WTC11 (cell line): ENCODE measurements around the gene NFX1. TPM values are rescaled to one million over a fixed set of nuclear protein-coding genes. Genes with fewer than 3 reads are reported as not detected.

Source experiments
- ATAC-seq: fragments of 200-7000 bp; cut with Tn5 transposase; 2 replicates; pipeline ENCODE4 v1.10.0; 2021; ENCODE audit warnings: mild to moderate bottlenecking, moderate library complexity
- CTCF ChIA-PET: fragments of 300-600 bp; sonication (Branson Sonifier 250); formaldehyde crosslinking; loops from one replicate; lab custom pipeline; 2021; ENCODE audit warnings: antibody characterized with exemption; lab: Charles Lee
- POLR2A ChIA-PET: fragments of 350-600 bp; sonication (Branson Sonifier 250); formaldehyde crosslinking; loops from one replicate; lab custom pipeline; 2021; ENCODE audit warnings: antibody characterized with exemption; lab: Charles Lee
- DNase-seq: peaks from one replicate; pipeline ENCODE4 v3.0.0; 2021; ENCODE audit warnings: low spot score
- H3K27ac Mint-ChIP-seq: 2 replicates; pipeline ENCODE4 v1.8.0; 2021; ENCODE audit warnings: mixed read lengths
- H3K27me3 Mint-ChIP-seq: 2 replicates; pipeline ENCODE4 v1.8.0; 2021; ENCODE audit warnings: low read depth, mild to moderate bottlenecking, moderate library complexity, mixed read lengths
- H3K36me3 Mint-ChIP-seq: 2 replicates; pipeline ENCODE4 v1.8.0; 2021; ENCODE audit warnings: mixed read lengths
- H3K4me1 Mint-ChIP-seq: 2 replicates; pipeline ENCODE4 v1.8.0; 2022; ENCODE audit warnings: mixed read lengths
- H3K4me3 Mint-ChIP-seq: 2 replicates; pipeline ENCODE4 v1.8.0; 2021; ENCODE audit warnings: mild to moderate bottlenecking, moderate library complexity, mixed read lengths
- H3K9me3 Mint-ChIP-seq: 2 replicates; pipeline ENCODE4 v1.8.0; 2021; ENCODE audit warnings: mixed read lengths
- CBFB ChIP-seq: sonication (generic); formaldehyde crosslinking; IDR thresholded peaks from 2 replicates; pipeline ENCODE4 v1.8.1; 2022; ENCODE audit warnings: mild to moderate bottlenecking, low read depth, missing genetic modification reagents
- CREM ChIP-seq: sonication (generic); formaldehyde crosslinking; IDR thresholded peaks from 2 replicates; pipeline ENCODE4 v1.8.1; 2022; ENCODE audit warnings: mild to moderate bottlenecking, missing genetic modification reagents, moderate library complexity
- MXD4 ChIP-seq: fragments of 250-450 bp; sonication (Bioruptor Pico); IDR thresholded peaks from 2 replicates; pipeline ENCODE4 v1.8.0; 2021; ENCODE audit warnings: mild to moderate bottlenecking, moderate library complexity, borderline replicate concordance
- NFATC4 ChIP-seq: fragments of 250-450 bp; sonication (Bioruptor Pico); IDR thresholded peaks from 2 replicates; pipeline ENCODE4 v1.9.0; 2021; ENCODE audit warnings: mild to moderate bottlenecking
- NR1H2 ChIP-seq: sonication (generic); formaldehyde crosslinking; IDR thresholded peaks from 2 replicates; pipeline ENCODE4 v1.9.0; 2021; ENCODE audit warnings: mild to moderate bottlenecking, moderate library complexity, missing genetic modification reagents
- ZBTB21 ChIP-seq: sonication (generic); formaldehyde crosslinking; IDR thresholded peaks from 2 replicates; pipeline ENCODE4 v1.8.1; 2023; ENCODE audit warnings: mild to moderate bottlenecking, missing genetic modification reagents, borderline replicate concordance
- total RNA-seq: library from RNA; stranded (reverse); gene quantifications from 3 replicates; pipeline ENCODE4 v1.2.3, GENCODE V29; 2021
- TF ChIP-seq, protein P1 (sequence below): sonication (generic); formaldehyde crosslinking; IDR thresholded peaks from 2 replicates; pipeline ENCODE4 v1.8.1; 2023; ENCODE audit warnings: mild to moderate bottlenecking, missing genetic modification reagents
- TF ChIP-seq, protein P2 (sequence below): fragments of 250-450 bp; sonication (Bioruptor Pico); IDR thresholded peaks from 2 replicates; pipeline ENCODE4 v2.1.2; 2022; ENCODE audit warnings: mild to moderate bottlenecking, moderate library complexity
- TF ChIP-seq, protein P3 (sequence below): sonication (generic); formaldehyde crosslinking; IDR thresholded peaks from 2 replicates; pipeline ENCODE4 v1.8.0; 2022; ENCODE audit warnings: mild to moderate bottlenecking, missing genetic modification reagents
- TF ChIP-seq, protein P4 (sequence below): sonication (generic); formaldehyde crosslinking; IDR thresholded peaks from 2 replicates; pipeline ENCODE4 v1.8.1; 2023; ENCODE audit warnings: mild to moderate bottlenecking, moderate library complexity, missing genetic modification reagents
- TF ChIP-seq, protein P5 (sequence below): sonication (generic); formaldehyde crosslinking; IDR thresholded peaks from 2 replicates; pipeline ENCODE4 v1.8.1; 2022; ENCODE audit warnings: low read depth, mild to moderate bottlenecking, moderate library complexity, missing genetic modification reagents, borderline replicate concordance
- TF ChIP-seq, protein P6 (sequence below): fragments of 250-450 bp; sonication (Bioruptor Pico); IDR thresholded peaks from 2 replicates; pipeline ENCODE4 v1.9.0; 2021; ENCODE audit warnings: moderate library complexity, mild to moderate bottlenecking, inconsistent platforms, borderline replicate concordance
- TF ChIP-seq, protein P7 (sequence below): sonication (generic); formaldehyde crosslinking; IDR thresholded peaks from 2 replicates; pipeline ENCODE4 v1.8.0; 2023; ENCODE audit warnings: missing genetic modification reagents, mild to moderate bottlenecking, borderline replicate concordance

The NFX1 gene
- total RNA-seq, 1 experiment from 2014 or later = 30.9 TPM

DNA sequence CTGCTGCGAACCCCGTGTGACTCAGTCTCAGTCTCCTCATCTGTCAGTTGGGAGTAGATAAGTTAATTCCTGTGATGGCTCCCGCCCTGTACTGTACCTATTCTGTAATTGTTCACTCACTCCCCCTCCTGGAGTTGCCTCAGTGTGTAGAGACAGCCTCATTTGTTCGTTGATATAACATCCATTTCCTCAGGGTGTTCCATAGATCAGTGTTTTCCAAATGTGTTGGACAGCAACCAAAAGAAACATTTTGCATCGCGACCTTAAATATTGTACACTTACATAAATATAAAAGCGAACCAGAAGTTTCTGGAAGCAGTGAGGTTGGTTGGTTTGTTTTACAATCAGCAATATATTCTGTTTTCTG, 698 bp downstream of the NFX1 start (continued):
- TF ChIP-seq, protein P1, sequence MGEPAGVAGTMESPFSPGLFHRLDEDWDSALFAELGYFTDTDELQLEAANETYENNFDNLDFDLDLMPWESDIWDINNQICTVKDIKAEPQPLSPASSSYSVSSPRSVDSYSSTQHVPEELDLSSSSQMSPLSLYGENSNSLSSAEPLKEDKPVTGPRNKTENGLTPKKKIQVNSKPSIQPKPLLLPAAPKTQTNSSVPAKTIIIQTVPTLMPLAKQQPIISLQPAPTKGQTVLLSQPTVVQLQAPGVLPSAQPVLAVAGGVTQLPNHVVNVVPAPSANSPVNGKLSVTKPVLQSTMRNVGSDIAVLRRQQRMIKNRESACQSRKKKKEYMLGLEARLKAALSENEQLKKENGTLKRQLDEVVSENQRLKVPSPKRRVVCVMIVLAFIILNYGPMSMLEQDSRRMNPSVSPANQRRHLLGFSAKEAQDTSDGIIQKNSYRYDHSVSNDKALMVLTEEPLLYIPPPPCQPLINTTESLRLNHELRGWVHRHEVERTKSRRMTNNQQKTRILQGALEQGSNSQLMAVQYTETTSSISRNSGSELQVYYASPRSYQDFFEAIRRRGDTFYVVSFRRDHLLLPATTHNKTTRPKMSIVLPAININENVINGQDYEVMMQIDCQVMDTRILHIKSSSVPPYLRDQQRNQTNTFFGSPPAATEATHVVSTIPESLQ (CRISPR knock-in tag) = no peak

DNA sequence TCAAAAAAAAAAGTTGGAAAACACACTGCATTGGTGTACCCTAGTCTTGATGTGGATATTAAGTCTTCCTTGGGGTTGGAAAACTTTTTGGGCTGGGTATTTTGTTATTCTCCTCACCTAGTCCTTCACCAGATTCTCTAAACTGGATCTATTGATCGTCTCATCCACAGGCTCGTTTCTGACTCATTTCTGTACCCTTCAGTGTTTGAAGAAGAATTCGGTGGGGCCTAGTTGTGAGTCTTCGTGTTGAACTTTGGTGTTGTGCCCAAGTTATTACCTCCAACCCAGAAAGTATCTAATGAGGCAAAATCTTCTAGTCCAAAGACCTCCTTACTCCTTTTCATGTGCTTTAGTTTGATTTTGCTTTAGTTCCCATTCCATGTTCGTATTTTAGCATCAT, 1.6 kb downstream of the NFX1 start:
- peak overlapping the region; percentile 99 for H3K4me3 Mint-ChIP-seq
- peaks cover 14% of the 10 kb centered on the region for H3K4me1 Mint-ChIP-seq
- H3K27me3 Mint-ChIP-seq = no peaks in the 10 kb centered on the region
- no peaks in the 10 kb centered on the region for H3K9me3 Mint-ChIP-seq
- CTCF ChIA-PET = no interaction called here
- DNase-seq = no peak
- ATAC-seq = no peak
- TF ChIP-seq NFATC4 (CRISPR knock-in tag) = no peak
- TF ChIP-seq, protein P2, sequence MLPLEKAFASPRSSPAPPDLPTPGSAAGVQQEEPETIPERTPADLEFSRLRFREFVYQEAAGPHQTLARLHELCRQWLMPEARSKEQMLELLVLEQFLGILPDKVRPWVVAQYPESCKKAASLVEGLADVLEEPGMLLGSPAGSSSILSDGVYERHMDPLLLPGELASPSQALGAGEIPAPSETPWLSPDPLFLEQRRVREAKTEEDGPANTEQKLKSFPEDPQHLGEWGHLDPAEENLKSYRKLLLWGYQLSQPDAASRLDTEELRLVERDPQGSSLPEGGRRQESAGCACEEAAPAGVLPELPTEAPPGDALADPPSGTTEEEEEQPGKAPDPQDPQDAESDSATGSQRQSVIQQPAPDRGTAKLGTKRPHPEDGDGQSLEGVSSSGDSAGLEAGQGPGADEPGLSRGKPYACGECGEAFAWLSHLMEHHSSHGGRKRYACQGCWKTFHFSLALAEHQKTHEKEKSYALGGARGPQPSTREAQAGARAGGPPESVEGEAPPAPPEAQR (CRISPR knock-in tag) = no peak
- no peak for TF ChIP-seq MXD4 (CRISPR knock-in tag)
- TF ChIP-seq NR1H2 (CRISPR knock-in tag) = no peak
- TF ChIP-seq, protein P3, sequence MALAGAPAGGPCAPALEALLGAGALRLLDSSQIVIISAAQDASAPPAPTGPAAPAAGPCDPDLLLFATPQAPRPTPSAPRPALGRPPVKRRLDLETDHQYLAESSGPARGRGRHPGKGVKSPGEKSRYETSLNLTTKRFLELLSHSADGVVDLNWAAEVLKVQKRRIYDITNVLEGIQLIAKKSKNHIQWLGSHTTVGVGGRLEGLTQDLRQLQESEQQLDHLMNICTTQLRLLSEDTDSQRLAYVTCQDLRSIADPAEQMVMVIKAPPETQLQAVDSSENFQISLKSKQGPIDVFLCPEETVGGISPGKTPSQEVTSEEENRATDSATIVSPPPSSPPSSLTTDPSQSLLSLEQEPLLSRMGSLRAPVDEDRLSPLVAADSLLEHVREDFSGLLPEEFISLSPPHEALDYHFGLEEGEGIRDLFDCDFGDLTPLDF (CRISPR knock-in tag) = no peak
- TF ChIP-seq CREM (CRISPR knock-in tag) = no peak
- TF ChIP-seq, protein P4, sequence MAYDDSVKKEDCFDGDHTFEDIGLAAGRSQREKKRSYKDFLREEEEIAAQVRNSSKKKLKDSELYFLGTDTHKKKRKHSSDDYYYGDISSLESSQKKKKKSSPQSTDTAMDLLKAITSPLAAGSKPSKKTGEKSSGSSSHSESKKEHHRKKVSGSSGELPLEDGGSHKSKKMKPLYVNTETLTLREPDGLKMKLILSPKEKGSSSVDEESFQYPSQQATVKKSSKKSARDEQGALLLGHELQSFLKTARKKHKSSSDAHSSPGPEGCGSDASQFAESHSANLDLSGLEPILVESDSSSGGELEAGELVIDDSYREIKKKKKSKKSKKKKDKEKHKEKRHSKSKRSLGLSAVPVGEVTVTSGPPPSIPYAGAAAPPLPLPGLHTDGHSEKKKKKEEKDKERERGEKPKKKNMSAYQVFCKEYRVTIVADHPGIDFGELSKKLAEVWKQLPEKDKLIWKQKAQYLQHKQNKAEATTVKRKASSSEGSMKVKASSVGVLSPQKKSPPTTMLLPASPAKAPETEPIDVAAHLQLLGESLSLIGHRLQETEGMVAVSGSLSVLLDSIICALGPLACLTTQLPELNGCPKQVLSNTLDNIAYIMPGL (CRISPR knock-in tag) = no peak
- TF ChIP-seq CBFB (CRISPR knock-in tag) = no peak
- no peak for TF ChIP-seq ZBTB21 (CRISPR knock-in tag)
- TF ChIP-seq, protein P5, sequence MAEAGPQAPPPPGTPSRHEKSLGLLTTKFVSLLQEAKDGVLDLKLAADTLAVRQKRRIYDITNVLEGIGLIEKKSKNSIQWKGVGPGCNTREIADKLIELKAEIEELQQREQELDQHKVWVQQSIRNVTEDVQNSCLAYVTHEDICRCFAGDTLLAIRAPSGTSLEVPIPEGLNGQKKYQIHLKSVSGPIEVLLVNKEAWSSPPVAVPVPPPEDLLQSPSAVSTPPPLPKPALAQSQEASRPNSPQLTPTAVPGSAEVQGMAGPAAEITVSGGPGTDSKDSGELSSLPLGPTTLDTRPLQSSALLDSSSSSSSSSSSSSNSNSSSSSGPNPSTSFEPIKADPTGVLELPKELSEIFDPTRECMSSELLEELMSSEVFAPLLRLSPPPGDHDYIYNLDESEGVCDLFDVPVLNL (CRISPR knock-in tag) = no peak
- TF ChIP-seq, protein P6, sequence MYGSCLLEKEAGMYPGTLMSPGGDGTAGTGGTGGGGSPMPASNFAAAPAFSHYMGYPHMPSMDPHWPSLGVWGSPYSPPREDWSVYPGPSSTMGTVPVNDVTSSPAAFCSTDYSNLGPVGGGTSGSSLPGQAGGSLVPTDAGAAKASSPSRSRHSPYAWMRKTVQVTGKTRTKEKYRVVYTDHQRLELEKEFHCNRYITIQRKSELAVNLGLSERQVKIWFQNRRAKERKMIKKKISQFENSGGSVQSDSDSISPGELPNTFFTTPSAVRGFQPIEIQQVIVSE (CRISPR knock-in tag) = no peak
- TF ChIP-seq, protein P7, sequence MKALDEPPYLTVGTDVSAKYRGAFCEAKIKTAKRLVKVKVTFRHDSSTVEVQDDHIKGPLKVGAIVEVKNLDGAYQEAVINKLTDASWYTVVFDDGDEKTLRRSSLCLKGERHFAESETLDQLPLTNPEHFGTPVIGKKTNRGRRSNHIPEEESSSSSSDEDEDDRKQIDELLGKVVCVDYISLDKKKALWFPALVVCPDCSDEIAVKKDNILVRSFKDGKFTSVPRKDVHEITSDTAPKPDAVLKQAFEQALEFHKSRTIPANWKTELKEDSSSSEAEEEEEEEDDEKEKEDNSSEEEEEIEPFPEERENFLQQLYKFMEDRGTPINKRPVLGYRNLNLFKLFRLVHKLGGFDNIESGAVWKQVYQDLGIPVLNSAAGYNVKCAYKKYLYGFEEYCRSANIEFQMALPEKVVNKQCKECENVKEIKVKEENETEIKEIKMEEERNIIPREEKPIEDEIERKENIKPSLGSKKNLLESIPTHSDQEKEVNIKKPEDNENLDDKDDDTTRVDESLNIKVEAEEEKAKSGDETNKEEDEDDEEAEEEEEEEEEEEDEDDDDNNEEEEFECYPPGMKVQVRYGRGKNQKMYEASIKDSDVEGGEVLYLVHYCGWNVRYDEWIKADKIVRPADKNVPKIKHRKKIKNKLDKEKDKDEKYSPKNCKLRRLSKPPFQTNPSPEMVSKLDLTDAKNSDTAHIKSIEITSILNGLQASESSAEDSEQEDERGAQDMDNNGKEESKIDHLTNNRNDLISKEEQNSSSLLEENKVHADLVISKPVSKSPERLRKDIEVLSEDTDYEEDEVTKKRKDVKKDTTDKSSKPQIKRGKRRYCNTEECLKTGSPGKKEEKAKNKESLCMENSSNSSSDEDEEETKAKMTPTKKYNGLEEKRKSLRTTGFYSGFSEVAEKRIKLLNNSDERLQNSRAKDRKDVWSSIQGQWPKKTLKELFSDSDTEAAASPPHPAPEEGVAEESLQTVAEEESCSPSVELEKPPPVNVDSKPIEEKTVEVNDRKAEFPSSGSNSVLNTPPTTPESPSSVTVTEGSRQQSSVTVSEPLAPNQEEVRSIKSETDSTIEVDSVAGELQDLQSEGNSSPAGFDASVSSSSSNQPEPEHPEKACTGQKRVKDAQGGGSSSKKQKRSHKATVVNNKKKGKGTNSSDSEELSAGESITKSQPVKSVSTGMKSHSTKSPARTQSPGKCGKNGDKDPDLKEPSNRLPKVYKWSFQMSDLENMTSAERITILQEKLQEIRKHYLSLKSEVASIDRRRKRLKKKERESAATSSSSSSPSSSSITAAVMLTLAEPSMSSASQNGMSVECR = no peak
- TF ChIP-seq, all 79 proteins: peak for 0
- POLR2A ChIA-PET = no interaction called here
- H3K27ac Mint-ChIP-seq = peak overlapping the region; percentile 16; the same call in 1 of the 2 replicates
- H3K36me3 Mint-ChIP-seq = peaks cover 23% of the 10 kb centered on the region
